Stomach smooth muscle (tissue), 2 donors: ENCODE results near the gene SLC39A1.

Experiments used
- H3K27ac ChIP-seq: one replicate; pipeline ENCODE4 v1.7.0; 2013; ENCODE audit warnings: mild to moderate bottlenecking, low read length, inconsistent platforms
- H3K27me3 ChIP-seq, 2 donors: one replicate each; pipeline ENCODE4 v1.7.0; 2013; ENCODE audit warnings: low read length in 2 of 2; ENCODE audit not compliant: insufficient read depth in 2 of 2, control insufficient read depth in 1 of 2
- H3K36me3 ChIP-seq, 2 donors: one replicate each; pipeline ENCODE4 v1.7.0; 2013; ENCODE audit warnings: low read length in 2 of 2; ENCODE audit not compliant: control insufficient read depth in 2 of 2, insufficient read depth in 2 of 2
- H3K4me1 ChIP-seq: one replicate; pipeline ENCODE4 v1.7.0; 2013; ENCODE audit warnings: low read length; ENCODE audit not compliant: control insufficient read depth, insufficient read depth
- H3K4me3 ChIP-seq, 2 donors: one replicate each; pipeline ENCODE4 v1.7.0; 2013; ENCODE audit warnings: low read length in 2 of 2
- H3K9ac ChIP-seq, 2 donors: one replicate each; pipeline ENCODE4 v1.7.0; 2013; ENCODE audit warnings: low read length in 2 of 2, mild to moderate bottlenecking in 1 of 2
- H3K9me3 ChIP-seq, 2 donors: one replicate each; pipeline ENCODE4 v1.7.0; 2013; ENCODE audit warnings: low read length in 2 of 2; ENCODE audit not compliant: control insufficient read depth in 2 of 2
- donor health status: healthy.
- donor health status: Pancreatic carcinoma.

SLC39A1 gene

GRCh38 chr1:153951183-153951582 lies 12.2 kb downstream of the SLC39A1 start:
- Histone ChIP-seq H3K4me1 (peaks cover 16% of the 10 kb centered on the region), H3K4me3 (no peak overlapping the region), H3K27me3 (no peaks in the 10 kb centered on the region), H3K36me3 (peaks cover 49 to 54% of the 10 kb centered on the region in 2 donors), H3K27ac (no peak overlapping the region), H3K9ac (no peak overlapping the region), H3K9me3 (no peaks in the 10 kb centered on the region)

DNA sequence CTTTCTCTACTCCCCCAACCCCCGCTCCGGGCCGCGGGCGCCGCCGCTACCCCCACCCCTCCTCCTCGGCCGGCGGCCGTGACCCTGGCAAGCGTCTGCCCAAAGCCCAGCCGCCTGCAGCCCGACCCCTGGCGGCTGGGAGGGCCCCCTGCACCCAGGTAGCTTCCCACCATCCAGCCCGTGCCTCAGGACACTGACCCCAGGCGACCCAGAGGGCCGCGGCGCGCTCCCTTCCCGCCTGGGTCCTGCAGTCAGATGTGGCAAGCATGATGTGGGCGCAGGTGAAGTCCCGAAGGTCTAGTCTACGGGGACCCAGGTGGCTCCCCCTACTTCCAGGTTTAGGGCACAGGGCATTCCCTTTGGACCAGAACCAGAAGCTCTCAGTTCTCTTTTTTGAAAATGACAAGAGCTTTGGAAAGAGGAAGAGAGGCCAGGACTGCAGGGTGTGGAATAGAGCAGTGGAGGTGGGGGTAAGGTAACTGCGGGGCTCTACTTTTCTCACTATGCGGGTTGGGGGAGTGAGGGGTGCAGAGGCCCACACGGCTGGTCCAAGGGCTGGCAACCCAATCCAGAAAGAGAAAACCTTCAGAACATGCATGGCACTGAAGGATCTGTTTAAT lies 16.6 kb downstream of the SLC39A1 start, which contains the start of gene DENND4B:
DENND4B (minus strand) TSS at position 97 of the 620 bp plus-strand sequence. CDS start 2,344 bp downstream, outside the sequence.
- peak within 1 kb of the TSS; percentile 85 to 89 for H3K4me3 ChIP-seq
- peaks cover 39 to 44% of the 10 kb centered on the region in 2 donors for H3K36me3 ChIP-seq
- H3K4me1 ChIP-seq: peaks cover 18% of the 10 kb centered on the region
- H3K27ac ChIP-seq: peak within 1 kb of the TSS; percentile 90
- H3K9ac ChIP-seq: peak within 1 kb of the TSS; percentile 87 to 91
- no peaks in the 10 kb centered on the region for H3K9me3 ChIP-seq
- no peaks in the 10 kb centered on the region for H3K27me3 ChIP-seq

GRCh38 chr1:153945795-153946621 lies 17.3 kb downstream of the SLC39A1 start:
- Histone ChIP-seq H3K27me3 (no peaks in the 10 kb centered on the region), H3K9ac (peak overlapping the region; percentile 87 to 91), H3K4me1 (peaks cover 18% of the 10 kb centered on the region), H3K36me3 (peaks cover 37 to 38% of the 10 kb centered on the region in 2 donors), H3K4me3 (peak overlapping the region; percentile 85 to 89), H3K9me3 (no peaks in the 10 kb centered on the region), H3K27ac (peak overlapping the region; percentile 90)

GRCh38 chr1:153945131-153945794 lies 18.1 kb downstream of the SLC39A1 start:
- H3K27ac ChIP-seq: peak overlapping the region; percentile 90
- H3K4me3 ChIP-seq: peak overlapping the region; percentile 85 to 89
- peaks cover 33 to 38% of the 10 kb centered on the region in 2 donors for H3K36me3 ChIP-seq
- H3K9me3 ChIP-seq: no peaks in the 10 kb centered on the region
- H3K9ac ChIP-seq: peak overlapping the region; percentile 87 to 91
- H3K27me3 ChIP-seq: no peaks in the 10 kb centered on the region
- peaks cover 21% of the 10 kb centered on the region for H3K4me1 ChIP-seq

DNA sequence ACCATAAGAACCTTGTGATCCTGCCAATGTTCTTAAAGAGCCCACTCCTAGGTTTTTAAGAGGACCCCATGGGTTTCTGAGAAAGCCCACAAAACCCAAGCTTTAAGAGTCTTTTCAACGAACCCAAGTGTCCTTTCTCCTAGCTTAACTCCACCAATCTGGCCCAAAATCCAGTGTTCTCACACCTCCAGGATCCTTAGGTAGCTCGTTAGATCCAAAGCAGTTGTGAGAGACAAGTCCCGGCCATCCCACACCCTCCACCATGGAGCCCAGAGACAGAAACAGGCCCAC lies 18.6 kb downstream of the SLC39A1 start:
- Histone ChIP-seq H3K36me3 (peaks cover 33 to 34% of the 10 kb centered on the region in 2 donors), H3K27ac (peak overlapping the region; percentile 90), H3K4me1 (peaks cover 22% of the 10 kb centered on the region), H3K27me3 (no peaks in the 10 kb centered on the region), H3K4me3 (peak overlapping the region; percentile 85 to 89), H3K9me3 (no peaks in the 10 kb centered on the region), H3K9ac (peak overlapping the region; percentile 42 to 91)

GRCh38 chr1:153944005-153944826 lies 19.1 kb downstream of the SLC39A1 start:
- H3K4me3 ChIP-seq: peak overlapping the region; percentile 85 to 89
- no peaks in the 10 kb centered on the region for H3K27me3 ChIP-seq
- peak overlapping the region; percentile 90 for H3K27ac ChIP-seq
- peak overlapping the region in 1 of 2 donors; percentile 91 for H3K9ac ChIP-seq
- H3K4me1 ChIP-seq: peaks cover 22% of the 10 kb centered on the region
- peaks cover 31 to 38% of the 10 kb centered on the region in 2 donors for H3K36me3 ChIP-seq
- no peaks in the 10 kb centered on the region for H3K9me3 ChIP-seq

DNA sequence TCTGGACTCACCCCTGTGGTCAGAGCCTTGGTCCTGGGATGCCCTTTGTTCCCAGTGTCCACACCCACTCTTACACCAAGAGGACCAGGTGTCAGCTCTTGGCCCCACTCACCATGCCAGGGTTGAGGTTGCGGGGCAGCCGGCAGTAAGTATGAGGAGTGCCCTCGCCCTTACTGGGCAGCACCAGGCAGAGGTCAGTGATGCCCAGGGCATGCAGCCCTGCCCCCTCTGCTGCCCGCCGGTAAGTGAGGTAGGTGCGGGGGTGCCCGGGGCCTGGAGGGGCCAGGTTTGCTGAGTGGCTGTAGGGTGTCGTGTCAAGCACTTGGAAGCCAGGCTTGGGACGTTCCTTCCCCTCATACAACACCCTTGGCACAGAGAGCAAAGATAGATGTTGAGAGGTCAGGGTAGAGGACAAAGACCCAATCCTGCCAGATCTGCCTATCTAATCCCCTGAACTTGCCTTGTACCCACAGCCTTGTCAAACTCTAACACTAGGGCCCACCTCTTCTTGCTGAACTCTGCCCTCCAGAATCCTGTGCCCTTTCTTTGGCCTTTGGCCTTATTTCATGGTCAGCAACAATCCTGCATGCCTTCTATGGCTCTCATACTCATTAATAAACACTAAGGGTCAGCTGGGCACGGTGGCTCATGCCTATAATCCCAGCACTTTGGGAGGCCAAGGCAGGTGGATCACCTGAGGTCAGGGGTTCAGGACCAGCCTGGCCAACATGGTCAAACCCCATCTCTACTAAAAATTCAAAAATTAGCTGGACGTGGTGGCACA lies 20.4 kb downstream of the SLC39A1 start:
- Histone ChIP-seq H3K9me3 (no peaks in the 10 kb centered on the region), H3K27ac (no peak overlapping the region), H3K9ac (no peak overlapping the region), H3K4me3 (no peak overlapping the region), H3K36me3 (peaks cover 21 to 30% of the 10 kb centered on the region in 2 donors), H3K4me1 (peaks cover 22% of the 10 kb centered on the region), H3K27me3 (no peaks in the 10 kb centered on the region)

DNA sequence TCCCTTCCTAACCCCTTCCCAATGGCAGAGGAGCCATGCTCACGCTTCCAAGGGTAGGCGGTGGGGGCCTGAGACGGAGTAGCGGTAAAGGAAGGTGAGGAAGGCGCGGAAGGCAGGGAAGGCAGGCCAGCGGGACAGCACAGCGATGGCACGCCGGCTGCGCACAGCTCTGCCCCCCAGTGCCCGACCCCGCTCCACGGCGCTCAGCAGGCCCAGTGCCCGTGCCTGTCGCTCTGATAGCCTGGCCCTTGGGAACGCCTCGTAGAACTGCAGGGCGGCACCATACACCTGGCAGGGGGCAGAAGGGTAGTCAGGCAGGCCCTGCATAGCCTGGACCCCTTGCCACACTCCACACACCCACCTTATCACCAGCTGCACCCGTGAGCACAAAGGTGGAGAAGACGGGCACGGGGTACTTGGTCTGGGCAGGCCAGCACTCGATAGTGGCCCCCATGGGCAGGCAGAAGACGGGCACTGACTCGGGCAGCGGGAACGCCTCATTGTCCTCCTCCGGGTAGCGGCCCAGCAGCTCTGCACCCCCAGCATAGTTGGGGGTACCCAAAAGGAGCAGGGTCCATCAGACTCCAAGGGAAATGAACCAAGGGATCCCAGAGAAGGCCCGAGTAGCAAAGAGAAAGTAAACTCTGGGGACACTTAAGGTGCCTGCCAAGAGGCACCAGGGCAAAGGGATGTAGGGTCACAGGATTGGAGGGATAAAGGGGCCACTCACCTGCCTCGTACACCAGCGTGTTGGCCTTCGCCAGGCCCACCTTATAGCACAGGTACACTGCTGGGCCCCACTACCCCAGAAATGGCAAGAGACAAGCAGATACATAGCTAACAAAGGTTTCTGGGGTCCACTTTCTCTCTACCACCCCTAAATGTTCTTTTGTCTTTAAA lies 21.3 kb downstream of the SLC39A1 start:
- H3K27ac ChIP-seq: no peak overlapping the region
- no peaks in the 10 kb centered on the region for H3K27me3 ChIP-seq
- H3K4me1 ChIP-seq: peaks cover 21% of the 10 kb centered on the region
- H3K4me3 ChIP-seq: no peak overlapping the region
- H3K9ac ChIP-seq: no peak overlapping the region
- H3K36me3 ChIP-seq: peaks cover 23 to 36% of the 10 kb centered on the region in 2 donors
- H3K9me3 ChIP-seq: no peaks in the 10 kb centered on the region

DNA sequence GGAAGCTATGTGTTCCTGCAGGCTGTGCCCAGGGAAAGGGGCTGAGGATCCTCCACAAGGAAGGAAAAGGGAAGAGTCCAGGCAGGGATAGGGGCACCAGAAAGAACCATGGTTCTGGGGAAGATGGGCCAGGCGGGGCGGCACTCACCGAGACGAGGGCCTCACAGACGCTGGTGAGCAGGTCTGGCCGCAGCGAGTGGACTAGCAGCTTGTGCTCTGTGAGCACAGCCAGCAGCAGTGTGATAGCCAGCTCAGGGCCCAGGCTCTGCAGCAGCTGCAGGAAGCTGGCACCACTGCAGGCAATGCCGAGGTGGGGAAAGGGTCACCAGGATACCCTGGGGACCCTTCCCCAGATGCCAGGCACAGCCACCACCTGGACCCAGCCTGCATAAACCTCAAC lies 22.6 kb downstream of the SLC39A1 start:
- H3K27me3 ChIP-seq: no peaks in the 10 kb centered on the region
- no peak overlapping the region for H3K9ac ChIP-seq
- H3K27ac ChIP-seq: no peak overlapping the region
- peaks cover 15% of the 10 kb centered on the region for H3K4me1 ChIP-seq
- no peaks in the 10 kb centered on the region for H3K9me3 ChIP-seq
- peaks cover 34 to 49% of the 10 kb centered on the region in 2 donors for H3K36me3 ChIP-seq
- H3K4me3 ChIP-seq: no peak overlapping the region
